Liver (tissue), 9 donors: Measurements from ENCODE around the gene NCAM1. TPM values are rescaled to one million over a fixed set of nuclear protein-coding genes. Genes with fewer than 3 reads are reported as not detected.

Experiments used
- DNase-seq: peaks from one replicate; pipeline ENCODE4 v3.0.0-alpha.2; 2017; ENCODE audit warnings: low spot score
- H3K27ac ChIP-seq, 2 donors: one replicate each; pipeline ENCODE4 v1.7.0; 2013; ENCODE audit warnings: inconsistent platforms in 2 of 2, low read length in 2 of 2, control low read depth in 1 of 2, low read depth in 1 of 2, mild to moderate bottlenecking in 1 of 2
- H3K27me3 ChIP-seq, 4 donors: one replicate each; pipeline versions ENCODE4 v1.6.1 to v1.7.0; 2013; ENCODE audit warnings: low read length in 3 of 4, inconsistent platforms in 1 of 4, mild to moderate bottlenecking in 1 of 4, moderate library complexity in 1 of 4; ENCODE audit not compliant: control insufficient read depth in 4 of 4, insufficient read depth in 4 of 4
- H3K36me3 ChIP-seq, 4 donors: one replicate each; pipeline versions ENCODE4 v1.6.1 to v1.7.0; 2013; ENCODE audit warnings: low read length in 3 of 4, mild to moderate bottlenecking in 3 of 4, low read depth in 1 of 4, moderate library complexity in 1 of 4; ENCODE audit not compliant: control insufficient read depth in 4 of 4, insufficient read depth in 3 of 4
- H3K4me1 ChIP-seq, 4 donors: one replicate each; pipeline versions ENCODE4 v1.6.1 to v1.7.0; 2013; ENCODE audit warnings: low read length in 3 of 4, mild to moderate bottlenecking in 3 of 4, moderate library complexity in 1 of 4; ENCODE audit not compliant: control insufficient read depth in 4 of 4, insufficient read depth in 4 of 4
- H3K4me3 ChIP-seq, 3 donors: one replicate each; pipeline versions ENCODE4 v1.6.1 to v1.7.0; 2013; ENCODE audit warnings: low read length in 3 of 3, control low read depth in 1 of 3, low read depth in 1 of 3, mild to moderate bottlenecking in 1 of 3
- H3K9ac ChIP-seq, 2 donors: one replicate each; pipeline ENCODE4 v1.7.0; 2013; ENCODE audit warnings: low read length in 2 of 2, mild to moderate bottlenecking in 2 of 2, moderate library complexity in 2 of 2, control low read depth in 1 of 2, low read depth in 1 of 2
- H3K9me3 ChIP-seq, 4 donors: one replicate each; pipeline versions ENCODE4 v1.6.1 to v1.7.0; 2013; ENCODE audit warnings: low read length in 3 of 4; ENCODE audit not compliant: control insufficient read depth in 4 of 4
- ATF3 ChIP-seq: IDR thresholded peaks from 2 replicates; pipeline ENCODE4 v1.6.1; 2016; ENCODE audit warnings: antibody characterized with exemption
- CTCF ChIP-seq: fragments of 150-350 bp; IDR thresholded peaks from 2 replicates; pipeline ENCODE4 v1.5.1; 2017; ENCODE audit warnings: improper control_type of control experiment, low read depth, low read length; ENCODE audit not compliant: missing input control
- EGR1 ChIP-seq, 2 donors: IDR thresholded peaks; 2 replicates each; pipeline ENCODE4 v1.6.1; 2016 to 2018; ENCODE audit warnings: antibody characterized with exemption in 2 of 2, low read depth in 2 of 2
- FOXA1 ChIP-seq: IDR thresholded peaks from 2 replicates; pipeline ENCODE4 v1.6.1; 2016; ENCODE audit warnings: antibody characterized with exemption
- FOXA2 ChIP-seq: IDR thresholded peaks from 2 replicates; pipeline ENCODE4 v1.6.1; 2016; ENCODE audit warnings: antibody characterized with exemption
- GABPA ChIP-seq, 2 donors: IDR thresholded peaks in 1 of 2; conservative IDR thresholded peaks in 1 of 2; 2 replicates each; pipeline ENCODE4 v1.6.1; 2016; ENCODE audit warnings: antibody characterized with exemption in 2 of 2, mild to moderate bottlenecking in 1 of 2, moderate library complexity in 1 of 2
- HNF4A ChIP-seq, 2 donors: conservative IDR thresholded peaks; 2 replicates each; pipeline ENCODE4 v1.6.1; 2016; ENCODE audit warnings: antibody characterized with exemption in 2 of 2, mild to moderate bottlenecking in 2 of 2
- HNF4G ChIP-seq: IDR thresholded peaks from 2 replicates; pipeline ENCODE4 v1.6.1; 2016; ENCODE audit warnings: antibody characterized with exemption
- JUND ChIP-seq, 2 donors: IDR thresholded peaks; 2 replicates each; pipeline ENCODE4 v1.6.1; 2016; ENCODE audit warnings: antibody characterized with exemption in 2 of 2
- MAX ChIP-seq: IDR thresholded peaks from 2 replicates; pipeline ENCODE4 v1.6.1; 2016; ENCODE audit warnings: antibody characterized with exemption
- NR2F2 ChIP-seq: IDR thresholded peaks from 2 replicates; pipeline ENCODE4 v1.6.1; 2016; ENCODE audit warnings: antibody characterized with exemption
- RAD21 ChIP-seq, 2 donors: IDR thresholded peaks; 2 replicates each; pipeline ENCODE4 v1.6.1; 2016; ENCODE audit warnings: antibody characterized with exemption in 2 of 2, mild to moderate bottlenecking in 2 of 2
- REST ChIP-seq: IDR thresholded peaks from 2 replicates; pipeline ENCODE4 v1.6.1; 2016; ENCODE audit warnings: antibody characterized with exemption, mild to moderate bottlenecking
- RXRA ChIP-seq, 2 donors: IDR thresholded peaks; 2 replicates each; pipeline ENCODE4 v1.6.1; 2017 to 2018; ENCODE audit warnings: antibody characterized with exemption in 2 of 2, mild to moderate bottlenecking in 1 of 2
- SP1 ChIP-seq: IDR thresholded peaks from 2 replicates; pipeline ENCODE4 v1.6.1; 2018; ENCODE audit warnings: antibody characterized with exemption, mild to moderate bottlenecking
- TAF1 ChIP-seq: conservative IDR thresholded peaks from 2 replicates; pipeline ENCODE4 v1.6.1; 2016; ENCODE audit warnings: antibody characterized with exemption, mild to moderate bottlenecking
- YY1 ChIP-seq: IDR thresholded peaks from 2 replicates; pipeline ENCODE4 v1.6.1; 2016; ENCODE audit warnings: antibody characterized with exemption, mild to moderate bottlenecking
- ZBTB33 ChIP-seq: IDR thresholded peaks from 2 replicates; pipeline ENCODE4 v1.6.1; 2016; ENCODE audit warnings: antibody characterized with exemption
- WGBS: extraction: QIAGEN DNeasy Blood & Tissue Kit; methylation state at CpG from one replicate; pipeline ENCODE4 v1.1.7; 2013; 5-methylcytosine and 5-hydroxymethylcytosine counted together
- polyA plus RNA-seq, 2 donors: library from polyadenylated mRNA; stranded (reverse) in 1 of 2; unstranded in 1 of 2; fragments of 200-250 nt in 1 of 2; fragments of >200 nt in 1 of 2; fragmentation: Nextera tagmentation in 1 of 2; extraction: Ambion mirVana in 1 of 2; gene quantifications; one replicate each; pipeline versions ENCODE4 v1.2.1 to v1.2.3, GENCODE V29; 2013 to 2015
- total RNA-seq, 2 donors: library from RNA; depleted of rRNA; stranded (reverse); fragments of >200 nt; gene quantifications; one replicate each; pipeline ENCODE4 v1.2.3, GENCODE V29; 2014
- donor health status: healthy.
- donor health status: healthy.
- donor health status: healthy.
- donor health status: healthy.
- donor health status: healthy.

The NCAM1 gene
- total and polyA plus RNA-seq, 4 donors, result 0.65 to 2.1 (median 0.88) TPM

- no peak for TF ChIP-seq CTCF
Measured at GRCh38 chr11:113237261-113237660, 276.0 kb downstream of the NCAM1 start (continued).

GRCh38 chr11:113238721-113239120 lies 277.5 kb downstream of the NCAM1 start:
- Histone ChIP-seq H3K27ac (no peak overlapping the region), H3K27me3 (peaks cover 0 to 8% (median 0%) of the 10 kb centered on the region in 4 donors), H3K4me1 (no peaks in the 10 kb centered on the region), H3K4me3 (no peak overlapping the region), H3K9me3 (no peaks in the 10 kb centered on the region), H3K36me3 (no peaks in the 10 kb centered on the region), H3K9ac (no peak overlapping the region)
- no peak for DNase-seq
- TF ChIP-seq HNF4G (no peak), YY1 (no peak), RXRA (IDR thresholded peaks at IDR 0.05) (no peak), ATF3 (no peak), FOXA2 (no peak), HNF4A (conservative IDR thresholded peaks at IDR 0.05) (no peak), CTCF (no peak), EGR1 (IDR thresholded peaks at IDR 0.05; ENCODE audit: low read depth in 2 of 2) (no peak), GABPA (IDR thresholded peaks at IDR 0.05 in 1 of 2, conservative IDR thresholded peaks at IDR 0.05 in 1 of 2) (no peak), NR2F2 (no peak), FOXA1 (no peak), SP1 (no peak), JUND (IDR thresholded peaks at IDR 0.05) (no peak), TAF1 (no peak), MAX (no peak), ZBTB33 (no peak), REST (no peak), RAD21 (IDR thresholded peaks at IDR 0.05) (no peak)
- WGBS, result 88% methylated on average over 5 of the region's 5 CpGs
